ENCODE data around the gene MBNL2. TPM values are rescaled to one million over a fixed set of nuclear protein-coding genes. Genes with fewer than 3 reads are reported as not detected.

MBNL2 gene
- total RNA-seq, 1 experiment from 2014 or later: 0.17 TPM

GRCh38 chr13:97436845-97437244 is 214.7 kb downstream of the MBNL2 start:
- H2BK15ac ChIP-seq (ENCODE audit: low read depth, low read length): no peak overlapping the region
- no peak overlapping the region for H3K18ac ChIP-seq (ENCODE audit: insufficient read length, low read depth, low read length)
- H3K79me2 ChIP-seq (ENCODE audit: insufficient read depth, low read length): peaks cover 5% of the 10 kb centered on the region; the same call in 1 of the 2 replicates
- Mint-ChIP-seq H3K4me3 (0 out of 5 replicates have a peak overlapping the region, but pooled peaks of 1 of the 2 experiments have one; percentile 45), H3K27me3 (ENCODE audit: low read depth) (no peaks in the 10 kb centered on the region), H3K27ac (no peak overlapping the region), H3K4me1 (peaks cover 20 to 22% of the 10 kb centered on the region in 2 experiments), H3K9me3 (no peaks in the 10 kb centered on the region; a peak in 1 of 5 replicates), H3K36me3 (ENCODE audit: insufficient read depth in 1 of 3, low read depth in 3 of 3) (peaks cover 2 to 7% (median 4%) of the 10 kb centered on the region in 3 experiments; a peak in 5 of 7 replicates)
- H3K56ac ChIP-seq (ENCODE audit: insufficient read length, low read depth, low read length): no peak overlapping the region
- no peaks in the 10 kb centered on the region for H3K4me1 ChIP-seq (ENCODE audit: insufficient read depth, low read length)
- no peaks in the 10 kb centered on the region for H3K27me3 ChIP-seq (ENCODE audit: insufficient read depth, low read length)
- H4K20me1 ChIP-seq (ENCODE audit: control insufficient read depth, insufficient read depth, insufficient read length): no peaks in the 10 kb centered on the region
- H2BK20ac ChIP-seq (ENCODE audit: low read depth, low read length, poor library complexity, severe bottlenecking): no peak overlapping the region
- no peak overlapping the region for H2BK12ac ChIP-seq (ENCODE audit: insufficient read length, low read depth, low read length)
- H3K14ac ChIP-seq (ENCODE audit: insufficient read depth, low read length): no peak overlapping the region
- H4K8ac ChIP-seq (replicated peaks; ENCODE audit: insufficient read length, low read depth, low read length): no peak overlapping the region
- H3K23me2 ChIP-seq (ENCODE audit: insufficient read length, low read depth, low read length, poor library complexity, severe bottlenecking): peaks cover 10% of the 10 kb centered on the region
- no peak overlapping the region for H4K91ac ChIP-seq (ENCODE audit: insufficient read length, low read depth, low read length)
- no peak overlapping the region for H2BK5ac ChIP-seq (ENCODE audit: insufficient read length, low read length)
- H2BK120ac ChIP-seq (ENCODE audit: low read depth, low read length, poor library complexity, severe bottlenecking): no peak overlapping the region
- no peak overlapping the region for H2AK5ac ChIP-seq (ENCODE audit: insufficient read length, low read length)
- H3K23ac ChIP-seq (ENCODE audit: insufficient read length, low read depth, low read length): no peak overlapping the region
- no peak overlapping the region for H2AFZ ChIP-seq (ENCODE audit: low read length)
- H3K79me1 ChIP-seq (ENCODE audit: insufficient read depth, low read depth, low read length, poor library complexity, severe bottlenecking): no peaks in the 10 kb centered on the region
- WGBS (ENCODE audit: extremely low coverage, insufficient read length, low lambda C conversion rate): no CpG with 5 or more reads among the region's 2 CpGs
- no peak for DNase-seq
- no peak overlapping the region for H3K4me2 ChIP-seq (ENCODE audit: insufficient read depth, insufficient read length, low read length)
- no peaks in the 10 kb centered on the region for H3K9me3 ChIP-seq (ENCODE audit: control insufficient read depth, low read depth, low read length)
- no peak overlapping the region for H3K9ac ChIP-seq (ENCODE audit: extremely low read depth, insufficient read length, low read length)
- H3T11ph ChIP-seq (ENCODE audit: low read length): no peak overlapping the region
- H3K4ac ChIP-seq (ENCODE audit: low read depth, low read length): no peak overlapping the region
- no peak overlapping the region for H4K5ac ChIP-seq (ENCODE audit: insufficient read length, low read depth, low read length)
- TF ChIP-seq CTCF (conservative IDR thresholded peaks at IDR 0.05): no peak
- H3K27ac ChIP-seq (ENCODE audit: insufficient read length, low read depth, low read length): no peak overlapping the region

Measured in H9 (cell line).